IPS-15b (cell line): Measurements from ENCODE around the gene TLK1.
"Not testable (repeated sequence)": the region's sequence is repeated elsewhere in the genome, so short reads cannot be mapped to it uniquely, and the experiment has no call there.

ENCODE experiments used
- H3K27me3 ChIP-seq: one replicate; pipeline ENCODE4 v1.6.1; 2013; ENCODE audit warnings: low read length; ENCODE audit not compliant: control insufficient read depth, insufficient read depth
- H3K36me3 ChIP-seq: one replicate; pipeline ENCODE4 v1.6.1; 2013; ENCODE audit warnings: low read length; ENCODE audit not compliant: control insufficient read depth, insufficient read depth
- H3K4me1 ChIP-seq: one replicate; pipeline ENCODE4 v1.6.1; 2013; ENCODE audit warnings: mild to moderate bottlenecking, low read length; ENCODE audit not compliant: control insufficient read depth, insufficient read depth
- H3K4me3 ChIP-seq: one replicate; pipeline ENCODE4 v1.5.1; 2013; ENCODE audit warnings: low read depth, low read length
- H3K9ac ChIP-seq: one replicate; pipeline ENCODE4 v1.6.1; 2013; ENCODE audit warnings: low read depth, mild to moderate bottlenecking, low read length
- H3K9me3 ChIP-seq: one replicate; pipeline ENCODE4 v1.6.1; 2013; ENCODE audit warnings: mild to moderate bottlenecking, low read length; ENCODE audit not compliant: control insufficient read depth, insufficient read depth

The TLK1 gene

DNA sequence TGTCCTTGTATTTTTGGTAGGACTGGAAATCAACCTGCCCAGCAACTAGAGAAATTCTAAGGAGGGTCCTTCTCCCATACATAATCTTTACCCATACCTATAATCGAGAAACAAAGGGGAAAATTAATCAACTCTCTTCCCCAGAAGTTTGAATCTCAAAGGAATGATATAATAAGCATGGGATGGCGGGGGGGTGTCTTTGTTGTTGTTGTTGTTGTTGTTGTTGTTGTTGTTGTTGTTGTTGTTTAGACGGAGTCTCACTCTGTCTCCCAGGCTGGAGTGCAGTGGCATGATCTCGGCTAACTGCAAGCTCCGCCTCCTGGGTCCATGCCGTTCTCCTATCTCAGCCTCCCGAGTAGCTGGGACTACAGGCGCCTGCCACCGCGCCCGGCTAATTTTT is 69.2 kb downstream of the TLK1 start:
- H3K4me1 ChIP-seq, result peaks cover 12% of the 10 kb centered on the region
- not testable (repeated sequence) for H3K4me3 ChIP-seq, H3K9ac ChIP-seq, H3K27me3 ChIP-seq, H3K36me3 ChIP-seq, H3K9me3 ChIP-seq

DNA sequence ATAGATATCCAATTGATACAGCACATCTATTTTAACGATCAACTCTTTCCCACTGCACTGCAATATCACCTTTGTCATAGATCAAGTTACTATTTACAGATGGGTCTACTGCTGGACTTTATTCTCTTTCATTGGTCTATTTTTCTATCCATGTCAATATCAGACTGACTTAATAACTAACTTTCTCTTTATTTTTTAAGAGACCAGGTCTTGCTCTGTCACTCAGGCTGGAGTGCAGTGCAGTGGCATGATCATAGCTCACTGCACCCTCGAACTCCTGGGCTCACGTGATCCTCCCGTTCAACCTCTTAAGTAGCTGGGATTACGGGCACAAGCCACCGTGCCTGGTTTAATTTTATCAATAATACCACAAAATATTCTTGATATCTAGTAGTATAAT is 71.2 kb downstream of the TLK1 start:
- Histone ChIP-seq H3K9ac (no peak overlapping the region), H3K27me3 (no peaks in the 10 kb centered on the region), H3K4me3 (no peak overlapping the region), H3K4me1 (peaks cover 14% of the 10 kb centered on the region), H3K36me3 (no peaks in the 10 kb centered on the region), H3K9me3 (no peaks in the 10 kb centered on the region)

- H3K36me3 ChIP-seq, result no peaks in the 10 kb centered on the region
Observed at GRCh38 chr2:171088057-171088834, 72.4 kb downstream of the TLK1 start.

GRCh38 chr2:171087547-171087946 is 73.1 kb downstream of the TLK1 start:
- Histone ChIP-seq H3K9me3 (no peaks in the 10 kb centered on the region), H3K27me3 (no peaks in the 10 kb centered on the region), H3K36me3 (no peaks in the 10 kb centered on the region), H3K4me3 (no peak overlapping the region), H3K9ac (no peak overlapping the region), H3K4me1 (peaks cover 9% of the 10 kb centered on the region)

More at GRCh38 chr2:171088057-171088834, 72.4 kb downstream of the TLK1 start:
- Histone ChIP-seq H3K9me3 (no peaks in the 10 kb centered on the region), H3K9ac (no peak overlapping the region), H3K4me1 (peaks cover 9% of the 10 kb centered on the region), H3K27me3 (no peaks in the 10 kb centered on the region), H3K4me3 (no peak overlapping the region)

DNA sequence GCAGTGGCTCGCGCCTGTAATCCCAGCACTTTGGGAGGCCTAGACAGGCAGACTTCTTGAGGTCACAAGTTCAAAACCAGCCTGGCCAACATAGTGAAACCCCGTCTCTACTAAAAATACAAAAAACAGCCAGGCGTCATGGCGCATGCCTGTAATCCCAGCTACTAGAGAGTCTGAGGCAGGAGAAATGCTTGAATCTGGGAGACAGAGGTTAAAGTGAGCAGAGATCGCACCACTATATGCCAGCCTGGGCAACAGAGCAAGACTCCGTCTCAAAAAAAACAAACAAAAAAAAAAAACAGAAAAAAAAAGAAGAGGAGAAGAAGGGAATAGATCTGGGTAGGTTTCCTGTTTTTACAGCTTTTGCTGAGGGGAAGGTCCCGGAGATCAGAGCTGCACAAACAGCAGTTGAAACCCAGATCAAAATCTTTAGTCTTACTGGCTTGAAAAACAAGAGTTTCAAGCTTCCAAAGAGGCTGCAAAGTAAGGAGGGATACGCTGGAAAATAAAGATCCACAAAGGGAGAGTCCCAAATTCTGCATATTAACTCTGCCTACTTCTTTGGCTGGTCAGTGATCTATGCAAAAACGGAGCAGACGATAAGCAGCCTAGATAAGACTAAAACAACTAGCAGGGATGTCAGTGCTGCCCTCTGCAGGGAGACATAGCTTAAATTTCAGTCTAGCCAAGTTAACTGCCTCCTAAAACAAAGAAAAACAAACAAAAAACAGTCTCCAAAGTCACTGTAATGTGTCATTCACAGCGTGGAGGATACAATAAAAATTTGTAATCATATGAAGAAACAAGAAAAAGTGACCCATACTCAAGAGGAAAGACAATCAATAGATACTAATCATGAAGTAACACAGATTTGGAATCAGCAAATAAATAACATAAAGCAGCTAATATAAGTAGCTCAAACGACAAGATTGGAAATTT is 74.1 kb downstream of the TLK1 start:
- H3K4me1 ChIP-seq, result peaks cover 9% of the 10 kb centered on the region
- H3K9ac ChIP-seq, result no peak overlapping the region
- no peak overlapping the region for H3K4me3 ChIP-seq
- no peaks in the 10 kb centered on the region for H3K9me3 ChIP-seq
- H3K36me3 ChIP-seq, result no peaks in the 10 kb centered on the region
- no peaks in the 10 kb centered on the region for H3K27me3 ChIP-seq

GRCh38 chr2:171084128-171084527 is 76.6 kb downstream of the TLK1 start:
- Histone ChIP-seq H3K9ac (no peak overlapping the region), H3K9me3 (no peaks in the 10 kb centered on the region), H3K4me3 (no peak overlapping the region), H3K27me3 (no peaks in the 10 kb centered on the region), H3K36me3 (peaks cover under 1% of the 10 kb centered on the region), H3K4me1 (peaks cover 9% of the 10 kb centered on the region)

GRCh38 chr2:171083451-171083850 is 77.2 kb downstream of the TLK1 start:
- Histone ChIP-seq H3K4me1 (peaks cover 9% of the 10 kb centered on the region), H3K9me3 (no peaks in the 10 kb centered on the region), H3K9ac (no peak overlapping the region), H3K27me3 (no peaks in the 10 kb centered on the region), H3K4me3 (no peak overlapping the region), H3K36me3 (peaks cover 4% of the 10 kb centered on the region)

DNA sequence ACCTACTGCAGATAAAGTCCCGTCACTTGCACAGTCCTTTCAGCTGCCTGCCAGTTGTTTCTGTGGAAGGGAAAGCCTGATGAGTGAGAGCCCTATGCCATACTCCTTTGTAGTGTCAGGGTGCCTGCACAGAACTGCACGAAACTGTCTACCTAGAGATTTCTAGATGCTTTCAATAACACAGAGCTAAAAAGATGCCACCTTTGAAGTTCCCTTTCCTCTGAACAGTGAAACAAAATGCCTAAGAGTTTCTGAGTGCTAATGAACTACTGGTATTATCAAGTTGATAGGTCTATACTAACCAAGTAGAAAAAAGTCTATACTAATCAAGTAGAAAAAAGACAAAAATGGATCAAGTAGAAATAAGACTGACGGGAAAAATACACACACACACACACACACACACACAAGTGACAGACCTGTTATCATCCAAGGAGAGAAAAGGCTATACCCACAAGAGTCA is 79.0 kb downstream of the TLK1 start:
- Histone ChIP-seq H3K4me1 (peaks cover 3% of the 10 kb centered on the region), H3K36me3 (peaks cover 4% of the 10 kb centered on the region), H3K9me3 (no peaks in the 10 kb centered on the region), H3K27me3 (no peaks in the 10 kb centered on the region), H3K9ac (no peak overlapping the region), H3K4me3 (no peak overlapping the region)

- H3K9ac ChIP-seq, result no peak overlapping the region
- H3K4me3 ChIP-seq, result no peak overlapping the region
- peaks cover 3% of the 10 kb centered on the region for H3K4me1 ChIP-seq
- H3K36me3 ChIP-seq, result peaks cover 4% of the 10 kb centered on the region
- no peaks in the 10 kb centered on the region for H3K9me3 ChIP-seq
- H3K27me3 ChIP-seq, result no peaks in the 10 kb centered on the region
Observed at GRCh38 chr2:171080607-171081006, 80.1 kb downstream of the TLK1 start.

GRCh38 chr2:171076422-171076821 is 84.3 kb downstream of the TLK1 start:
- not testable (repeated sequence) for H3K36me3 ChIP-seq, H3K4me3 ChIP-seq, H3K4me1 ChIP-seq, H3K9ac ChIP-seq, H3K27me3 ChIP-seq, H3K9me3 ChIP-seq

- Histone ChIP-seq H3K9me3 (no peaks in the 10 kb centered on the region), H3K27me3 (no peaks in the 10 kb centered on the region), H3K9ac (no peak overlapping the region), H3K36me3 (no peaks in the 10 kb centered on the region), H3K4me3 (no peak overlapping the region), H3K4me1 (no peaks in the 10 kb centered on the region)
Observed at GRCh38 chr2:171072164-171072563, 88.5 kb downstream of the TLK1 start.
